Left lung (tissue), 10 donors: ENCODE data around the gene CHDH. TPM values are rescaled to one million over a fixed set of nuclear protein-coding genes. Genes with fewer than 3 reads are reported as not detected.

Source experiments
- ATAC-seq: fragments of 200-7000 bp; cut with Tn5 transposase; one replicate; pipeline ENCODE4 v1.9.1; 2020; ENCODE audit warnings: moderate library complexity
- DNase-seq, 4 donors: peaks; one replicate each; pipeline ENCODE4 v3.0.0-alpha.2; 2013 to 2020
- H3K27ac ChIP-seq, 2 donors: fragments of 200-600 bp; sonication (generic) in 1 of 2; one replicate each; pipeline versions ENCODE4 v1.5.0 to v1.8.0; 2020 to 2021
- H3K27me3 ChIP-seq, 2 donors: fragments of 200-600 bp; sonication (generic) in 1 of 2; one replicate each; pipeline versions ENCODE4 v1.5.0 to v1.8.0; 2020 to 2021
- H3K36me3 ChIP-seq, 2 donors: fragments of 200-600 bp; sonication (generic) in 1 of 2; one replicate each; pipeline versions ENCODE4 v1.5.0 to v1.8.0; 2020 to 2021
- H3K4me1 ChIP-seq, 2 donors: fragments of 200-600 bp; one replicate each; pipeline ENCODE4 v1.8.0; 2021
- H3K4me3 ChIP-seq, 2 donors: fragments of 200-600 bp; sonication (generic) in 1 of 2; one replicate each; pipeline versions ENCODE4 v1.5.0 to v1.8.0; 2020 to 2021; ENCODE audit warnings: mild to moderate bottlenecking in 1 of 2
- H3K9me3 ChIP-seq, 2 donors: fragments of 200-600 bp; sonication (generic) in 1 of 2; one replicate each; pipeline versions ENCODE4 v1.5.0 to v1.8.0; 2020 to 2021
- intact Hi-C, 2 donors: fragments of 100-400 bp; cut with DNase I; formaldehyde crosslinking; loops; one replicate each; pipeline versions ENCODE4 v1.11.2 to v1.14.2; 2022
- polyA plus RNA-seq, 6 donors: library from polyadenylated mRNA; unstranded; fragments of 120-200 nt; gene quantifications; one replicate each; pipeline ENCODE4 v1.2.1, GENCODE V29; 2013; ENCODE audit not compliant: insufficient read length in 6 of 6
- total RNA-seq, 2 donors: library from RNA; stranded (reverse); fragmentation: NEBNext Ultra II Directional; extraction: Animal tissue kit (Norgen Biotek cat#: 25700); gene quantifications; one replicate each; pipeline ENCODE4 v1.2.1, GENCODE V29; 2021
- TF ChIP-seq, protein P1 (sequence below), 2 donors: fragments of 200-600 bp; sonication (generic) in 1 of 2; IDR thresholded peaks; one replicate each; pipeline versions ENCODE4 v1.5.0 to v1.8.0; 2021; ENCODE audit warnings: antibody characterized with exemption in 2 of 2
- donor health status: DM: no; HTN: yes; CAD: no.
- donor health status: DM: no; HTN: no; CAD: no.

Gene CHDH
- total and polyA plus RNA-seq, 8 donors: 3.3 to 11.4 (median 4.3) TPM

DNA sequence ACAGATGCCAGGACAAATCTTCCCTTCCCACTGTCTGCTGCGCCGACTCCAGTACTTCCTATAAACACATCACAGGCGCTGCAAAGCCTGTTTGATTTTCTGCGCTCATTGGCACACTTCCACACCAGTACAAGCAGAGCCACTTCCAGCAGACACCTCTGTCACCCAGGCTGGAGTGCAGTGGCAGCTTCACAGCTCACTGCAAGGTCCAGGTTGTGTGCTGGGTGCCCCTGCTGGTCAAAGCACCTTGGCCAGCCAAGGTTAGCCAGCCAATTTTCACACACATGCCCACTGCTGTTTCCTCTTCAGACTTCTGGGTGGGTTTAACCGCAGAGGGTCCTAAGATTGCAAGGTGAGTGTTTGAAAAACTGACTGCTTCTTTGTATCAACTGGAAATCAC lies 4.9 kb downstream of the CHDH start:
- no peak overlapping the region for H3K4me3 ChIP-seq
- intact Hi-C loops: no loop called here
- H3K4me1 ChIP-seq: peaks cover 0 to 20% of the 10 kb centered on the region in 2 donors
- H3K9me3 ChIP-seq: no peaks in the 10 kb centered on the region
- no peaks in the 10 kb centered on the region for H3K36me3 ChIP-seq
- TF ChIP-seq, protein P1, sequence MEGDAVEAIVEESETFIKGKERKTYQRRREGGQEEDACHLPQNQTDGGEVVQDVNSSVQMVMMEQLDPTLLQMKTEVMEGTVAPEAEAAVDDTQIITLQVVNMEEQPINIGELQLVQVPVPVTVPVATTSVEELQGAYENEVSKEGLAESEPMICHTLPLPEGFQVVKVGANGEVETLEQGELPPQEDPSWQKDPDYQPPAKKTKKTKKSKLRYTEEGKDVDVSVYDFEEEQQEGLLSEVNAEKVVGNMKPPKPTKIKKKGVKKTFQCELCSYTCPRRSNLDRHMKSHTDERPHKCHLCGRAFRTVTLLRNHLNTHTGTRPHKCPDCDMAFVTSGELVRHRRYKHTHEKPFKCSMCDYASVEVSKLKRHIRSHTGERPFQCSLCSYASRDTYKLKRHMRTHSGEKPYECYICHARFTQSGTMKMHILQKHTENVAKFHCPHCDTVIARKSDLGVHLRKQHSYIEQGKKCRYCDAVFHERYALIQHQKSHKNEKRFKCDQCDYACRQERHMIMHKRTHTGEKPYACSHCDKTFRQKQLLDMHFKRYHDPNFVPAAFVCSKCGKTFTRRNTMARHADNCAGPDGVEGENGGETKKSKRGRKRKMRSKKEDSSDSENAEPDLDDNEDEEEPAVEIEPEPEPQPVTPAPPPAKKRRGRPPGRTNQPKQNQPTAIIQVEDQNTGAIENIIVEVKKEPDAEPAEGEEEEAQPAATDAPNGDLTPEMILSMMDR (IDR thresholded peaks at IDR 0.05): no peak
- H3K27ac ChIP-seq: no peak overlapping the region
- H3K27me3 ChIP-seq: peaks cover 0 to 27% of the 10 kb centered on the region in 2 donors
- DNase-seq: no peak
- no peak for ATAC-seq

DNA sequence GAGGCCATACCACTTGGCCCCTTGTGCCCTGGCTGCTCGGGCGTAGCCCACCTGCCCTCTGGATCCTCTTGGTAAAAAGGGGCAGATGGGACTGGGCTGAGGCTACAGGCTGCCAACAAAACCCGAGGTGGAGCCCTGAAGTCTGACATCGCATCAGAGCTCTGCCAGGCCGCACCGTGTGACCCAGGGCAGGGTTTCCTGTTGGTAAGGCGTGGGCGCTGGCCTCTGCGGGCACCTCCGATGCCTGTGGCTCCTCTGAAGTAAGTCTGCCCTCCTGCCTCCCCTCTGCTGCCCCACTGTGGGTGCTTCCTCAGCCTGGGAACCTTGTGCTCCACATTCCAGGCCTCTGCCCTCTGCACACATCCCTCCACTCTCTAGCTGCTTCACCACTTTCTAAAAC lies 8.9 kb downstream of the CHDH start:
- H3K36me3 ChIP-seq: no peaks in the 10 kb centered on the region
- intact Hi-C loops: no loop called here
- H3K27ac ChIP-seq: no peak overlapping the region
- ATAC-seq: no peak
- H3K27me3 ChIP-seq: no peaks in the 10 kb centered on the region
- no peak for DNase-seq
- H3K4me3 ChIP-seq: no peak overlapping the region
- H3K9me3 ChIP-seq: no peaks in the 10 kb centered on the region
- peaks cover 0 to 7% of the 10 kb centered on the region in 2 donors for H3K4me1 ChIP-seq
- TF ChIP-seq, protein P1 (IDR thresholded peaks at IDR 0.05): no peak

GRCh38 chr3:53836084-53836872 lies 9.9 kb downstream of the CHDH start:
- DNase-seq (no peak), ATAC-seq (no peak)
- intact Hi-C loops: no loop called here
- H3K4me3 ChIP-seq: no peak overlapping the region
- H3K27me3 ChIP-seq: no peaks in the 10 kb centered on the region
- H3K9me3 ChIP-seq: no peaks in the 10 kb centered on the region
- no peaks in the 10 kb centered on the region for H3K36me3 ChIP-seq
- TF ChIP-seq, protein P1 (IDR thresholded peaks at IDR 0.05): no peak
- H3K4me1 ChIP-seq: peaks cover 0 to 7% of the 10 kb centered on the region in 2 donors
- H3K27ac ChIP-seq: no peak overlapping the region

DNA sequence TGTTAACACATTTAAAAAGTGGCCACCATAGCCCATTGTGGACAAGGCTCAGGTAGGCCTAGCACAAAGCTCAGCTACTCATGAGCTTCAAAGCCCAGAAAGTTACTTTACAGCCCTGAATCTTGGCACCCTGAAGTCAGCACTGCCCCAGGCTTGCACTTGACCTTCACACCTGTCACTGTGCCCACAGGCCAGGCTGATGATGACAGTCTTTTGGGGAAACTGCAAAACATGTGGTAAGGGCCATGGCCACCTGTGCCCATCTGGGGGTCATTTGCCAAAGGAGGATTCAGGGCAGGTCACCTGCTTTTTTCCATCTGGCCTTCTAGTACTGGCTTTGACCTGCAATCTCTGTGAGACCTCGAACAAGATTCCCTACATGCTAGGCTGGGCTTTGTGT lies 11.0 kb downstream of the CHDH start:
- no peak overlapping the region for H3K27ac ChIP-seq
- TF ChIP-seq, protein P1 (IDR thresholded peaks at IDR 0.05): no peak
- H3K4me3 ChIP-seq: no peak overlapping the region
- ATAC-seq (no peak), DNase-seq (no peak)
- H3K27me3 ChIP-seq: no peaks in the 10 kb centered on the region
- H3K4me1 ChIP-seq: peaks cover 0 to 7% of the 10 kb centered on the region in 2 donors
- intact Hi-C loops: no loop called here
- no peaks in the 10 kb centered on the region for H3K9me3 ChIP-seq
- H3K36me3 ChIP-seq: no peaks in the 10 kb centered on the region

DNA sequence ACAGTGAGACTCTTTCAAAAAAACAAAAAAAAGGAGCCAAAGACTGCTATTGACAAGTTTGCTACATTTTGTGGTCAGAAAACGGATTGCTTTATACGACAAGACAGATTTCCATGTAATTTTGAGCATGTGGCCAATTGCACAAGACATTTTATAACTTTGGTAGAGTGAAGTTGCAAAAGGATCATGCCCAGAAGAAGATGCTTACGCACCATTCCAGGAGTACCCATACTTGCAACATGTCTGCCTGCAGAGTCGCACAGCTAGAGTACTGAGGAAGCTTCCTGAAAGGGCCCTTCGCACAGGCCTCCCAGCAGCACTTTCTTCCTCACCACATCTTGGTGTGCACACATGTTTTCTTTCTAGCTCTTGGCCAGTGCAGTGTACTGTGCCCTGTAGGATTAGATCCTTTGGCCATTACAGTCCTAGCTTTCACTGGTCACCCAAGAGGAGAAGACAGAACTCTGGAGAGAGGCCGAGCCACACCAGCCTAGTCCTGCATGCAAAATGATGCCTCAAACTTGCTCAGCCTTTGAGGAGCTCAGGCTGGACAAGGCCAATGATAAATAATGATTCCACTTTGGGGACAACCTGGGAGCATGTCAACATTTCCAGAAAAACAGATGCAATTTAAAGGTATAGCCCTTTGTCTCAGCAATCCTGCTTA lies 11.7 kb downstream of the CHDH start:
- no peaks in the 10 kb centered on the region for H3K36me3 ChIP-seq
- no peak for DNase-seq
- peak overlapping the region in 1 of 2 donors; percentile 33 for H3K27ac ChIP-seq
- no peaks in the 10 kb centered on the region for H3K9me3 ChIP-seq
- peak; percentile 51 for ATAC-seq
- TF ChIP-seq, protein P1 (IDR thresholded peaks at IDR 0.05): no peak
- intact Hi-C loops: no loop called here
- H3K4me1 ChIP-seq: peaks cover 0 to 7% of the 10 kb centered on the region in 2 donors
- no peak overlapping the region for H3K4me3 ChIP-seq
- no peaks in the 10 kb centered on the region for H3K27me3 ChIP-seq
